ENCODE results near the gene SMOC2. TPM values are rescaled to one million over a fixed set of nuclear protein-coding genes. Genes with fewer than 3 reads are reported as not detected.

The SMOC2 gene
- total and polyA plus RNA-seq, 2 donors (not counting 1 experiment from before 2014, with no cell fraction given) = 0.37 TPM; not detected in 1

DNA sequence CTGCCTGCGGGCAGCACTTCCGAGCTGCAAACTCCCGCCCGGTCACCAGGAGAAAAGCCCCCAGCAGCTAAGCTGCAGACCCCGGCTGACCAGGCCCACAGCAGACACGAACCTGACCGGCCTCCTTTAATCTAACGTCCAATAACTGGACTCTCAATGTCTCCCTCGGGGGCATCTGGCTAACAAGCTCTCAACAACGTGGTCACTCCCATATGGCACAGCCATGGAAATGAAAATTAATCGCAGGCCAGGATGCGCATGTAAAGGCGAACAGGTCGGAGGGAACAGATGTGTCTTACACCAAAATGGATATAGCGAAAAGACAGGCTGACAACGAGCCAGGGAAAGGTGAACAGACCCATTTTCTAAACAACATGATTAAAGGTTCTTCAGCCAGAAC lies 44.4 kb upstream of the SMOC2 start:
- 82% methylated on average over 16 of the region's 16 CpGs for WGBS (ENCODE audit: insufficient coverage)
- DNase-seq (no peak), ATAC-seq (ENCODE audit: low read depth) (no peak)
- TF ChIP-seq, protein P1, sequence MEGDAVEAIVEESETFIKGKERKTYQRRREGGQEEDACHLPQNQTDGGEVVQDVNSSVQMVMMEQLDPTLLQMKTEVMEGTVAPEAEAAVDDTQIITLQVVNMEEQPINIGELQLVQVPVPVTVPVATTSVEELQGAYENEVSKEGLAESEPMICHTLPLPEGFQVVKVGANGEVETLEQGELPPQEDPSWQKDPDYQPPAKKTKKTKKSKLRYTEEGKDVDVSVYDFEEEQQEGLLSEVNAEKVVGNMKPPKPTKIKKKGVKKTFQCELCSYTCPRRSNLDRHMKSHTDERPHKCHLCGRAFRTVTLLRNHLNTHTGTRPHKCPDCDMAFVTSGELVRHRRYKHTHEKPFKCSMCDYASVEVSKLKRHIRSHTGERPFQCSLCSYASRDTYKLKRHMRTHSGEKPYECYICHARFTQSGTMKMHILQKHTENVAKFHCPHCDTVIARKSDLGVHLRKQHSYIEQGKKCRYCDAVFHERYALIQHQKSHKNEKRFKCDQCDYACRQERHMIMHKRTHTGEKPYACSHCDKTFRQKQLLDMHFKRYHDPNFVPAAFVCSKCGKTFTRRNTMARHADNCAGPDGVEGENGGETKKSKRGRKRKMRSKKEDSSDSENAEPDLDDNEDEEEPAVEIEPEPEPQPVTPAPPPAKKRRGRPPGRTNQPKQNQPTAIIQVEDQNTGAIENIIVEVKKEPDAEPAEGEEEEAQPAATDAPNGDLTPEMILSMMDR (IDR thresholded peaks at IDR 0.05) = no peak
- no peak for TF ChIP-seq EZH2 (IDR thresholded peaks at IDR 0.05; ENCODE audit: borderline replicate concordance, insufficient read depth, low read depth, low read length, poor library complexity, severe bottlenecking)
- H3K36me3 ChIP-seq (replicated peaks in 1 of 2; ENCODE audit: control extremely low read depth in 1 of 2, control insufficient read depth in 1 of 2, extremely low read depth in 1 of 2, insufficient read depth in 2 of 2, low read length in 1 of 2) = no peaks in the 10 kb centered on the region
- no peak overlapping the region for H3K27ac ChIP-seq (ENCODE audit: low read length in 2 of 2)
- H3K27me3 ChIP-seq (replicated peaks in 1 of 4; ENCODE audit: control extremely low read depth in 1 of 4, control insufficient read depth in 3 of 4, insufficient read depth in 4 of 4, low read length in 3 of 4) = no peaks in the 10 kb centered on the region
- no peak overlapping the region for H2AFZ ChIP-seq (ENCODE audit: insufficient read depth, low read depth, low read length, poor library complexity, severe bottlenecking)
- no peaks in the 10 kb centered on the region for H3K79me2 ChIP-seq (ENCODE audit: control insufficient read depth, insufficient read depth, low read length)
- POLR2A ChIA-PET = no interaction called here
- H3K4me2 ChIP-seq (replicated peaks; ENCODE audit: low read depth, low read length, poor library complexity, severe bottlenecking) = no peak overlapping the region
- no peak overlapping the region for H3K4me3 ChIP-seq (ENCODE audit: control extremely low read depth in 1 of 5, extremely low read depth in 1 of 5, insufficient read depth in 1 of 5, low read depth in 2 of 5, low read length in 4 of 5)
- H3K27me3 Mint-ChIP-seq = no peaks in the 10 kb centered on the region
- no peaks in the 10 kb centered on the region for H3K4me1 Mint-ChIP-seq
- H3K9me3 Mint-ChIP-seq (ENCODE audit: insufficient read depth) = peaks cover 5% of the 10 kb centered on the region
- peaks cover 0 to 18% (median 0%) of the 10 kb centered on the region in 3 donors for H3K9me3 ChIP-seq (ENCODE audit: control extremely low read depth in 1 of 3, control insufficient read depth in 2 of 3, insufficient read depth in 1 of 3, low read length in 2 of 3)
- no peak overlapping the region for H3K4me3 Mint-ChIP-seq
- intact Hi-C loops (cut with micrococcal nuclease) = no loop called here
- CTCF ChIA-PET = interaction anchor here (0.9 kb wide), 1 partner anchor 9 kb away, joined by 3 read pairs; no protein-coding TSS in a partner anchor
- no peaks in the 10 kb centered on the region for H4K20me1 ChIP-seq (ENCODE audit: control insufficient read depth, insufficient read depth, low read length, poor library complexity, severe bottlenecking)
- no peak overlapping the region for H3K9ac ChIP-seq (ENCODE audit: low read length)
- H3K4me1 ChIP-seq (ENCODE audit: control insufficient read depth in 2 of 2, insufficient read depth in 2 of 2, low read length in 2 of 2) = no peaks in the 10 kb centered on the region
- H3K27ac Mint-ChIP-seq = no peak overlapping the region

DNA sequence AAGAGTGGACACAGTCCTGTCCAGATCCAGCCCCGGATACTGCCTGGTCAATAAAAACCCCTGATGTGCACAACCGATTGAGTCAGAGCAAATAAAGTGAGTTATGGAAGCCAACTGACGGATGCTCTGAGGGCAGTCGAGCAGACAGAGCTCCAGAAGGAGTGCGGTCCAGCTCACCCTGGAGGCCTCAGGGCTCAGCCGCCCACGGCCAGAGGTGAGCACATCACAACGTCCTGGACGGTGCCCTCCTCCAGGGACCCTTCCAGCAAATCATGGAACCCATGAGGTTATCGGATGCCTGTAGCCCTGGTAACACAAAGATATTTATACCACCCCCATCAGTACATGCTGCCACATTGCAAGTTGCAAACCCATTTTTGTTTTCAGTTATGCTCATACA lies 44.0 kb upstream of the SMOC2 start:
- H3K9me3 ChIP-seq (ENCODE audit: control extremely low read depth in 1 of 3, control insufficient read depth in 2 of 3, insufficient read depth in 1 of 3, low read length in 2 of 3) = peaks cover 0 to 18% (median 0%) of the 10 kb centered on the region in 3 donors
- TF ChIP-seq, protein P1 (IDR thresholded peaks at IDR 0.05) = no peak
- TF ChIP-seq EZH2 (IDR thresholded peaks at IDR 0.05; ENCODE audit: borderline replicate concordance, insufficient read depth, low read depth, low read length, poor library complexity, severe bottlenecking) = no peak
- no peaks in the 10 kb centered on the region for H4K20me1 ChIP-seq (ENCODE audit: control insufficient read depth, insufficient read depth, low read length, poor library complexity, severe bottlenecking)
- no peak overlapping the region for H3K4me3 Mint-ChIP-seq
- H3K9ac ChIP-seq (ENCODE audit: low read length) = no peak overlapping the region
- H3K36me3 ChIP-seq (replicated peaks in 1 of 2; ENCODE audit: control extremely low read depth in 1 of 2, control insufficient read depth in 1 of 2, extremely low read depth in 1 of 2, insufficient read depth in 2 of 2, low read length in 1 of 2) = no peaks in the 10 kb centered on the region
- H3K79me2 ChIP-seq (ENCODE audit: control insufficient read depth, insufficient read depth, low read length) = no peaks in the 10 kb centered on the region
- H3K27me3 ChIP-seq (replicated peaks in 1 of 4; ENCODE audit: control extremely low read depth in 1 of 4, control insufficient read depth in 3 of 4, insufficient read depth in 4 of 4, low read length in 3 of 4) = no peaks in the 10 kb centered on the region
- 92% methylated on average over 9 of the region's 10 CpGs for WGBS (ENCODE audit: insufficient coverage)
- H3K27me3 Mint-ChIP-seq = no peaks in the 10 kb centered on the region
- no peaks in the 10 kb centered on the region for H3K4me1 ChIP-seq (ENCODE audit: control insufficient read depth in 2 of 2, insufficient read depth in 2 of 2, low read length in 2 of 2)
- H3K9me3 Mint-ChIP-seq (ENCODE audit: insufficient read depth) = peaks cover 5% of the 10 kb centered on the region
- DNase-seq = no peak
- H3K4me1 Mint-ChIP-seq = no peaks in the 10 kb centered on the region
- CTCF ChIA-PET = no interaction called here
- H3K4me2 ChIP-seq (replicated peaks; ENCODE audit: low read depth, low read length, poor library complexity, severe bottlenecking) = no peak overlapping the region
- POLR2A ChIA-PET = no interaction called here
- H2AFZ ChIP-seq (ENCODE audit: insufficient read depth, low read depth, low read length, poor library complexity, severe bottlenecking) = no peak overlapping the region
- ATAC-seq (ENCODE audit: low read depth) = no peak
- no peak overlapping the region for H3K27ac ChIP-seq (ENCODE audit: low read length in 2 of 2)
- intact Hi-C loops (cut with micrococcal nuclease) = no loop called here
- H3K4me3 ChIP-seq (ENCODE audit: control extremely low read depth in 1 of 5, extremely low read depth in 1 of 5, insufficient read depth in 1 of 5, low read depth in 2 of 5, low read length in 4 of 5) = no peak overlapping the region
- H3K27ac Mint-ChIP-seq = no peak overlapping the region

Measured in B cell (primary cell).